DOHH2 (cell line): Measurements from ENCODE around the gene PHC2.

Source experiments
- H3F3A ChIP-seq: fragments of 200-600 bp; sonication (generic), shearing (Covaris generic); 2 replicates; pipeline ENCODE4 v1.6.0; 2016; ENCODE audit warnings: antibody characterized with exemption, mild to moderate bottlenecking; ENCODE audit not compliant: control insufficient read depth, insufficient read depth
- H3K27ac ChIP-seq: fragments of 200-600 bp; sonication (generic); 2 replicates; pipeline ENCODE4 v1.5.1; 2014; ENCODE audit warnings: low read depth, mild to moderate bottlenecking, low read length, moderate library complexity
- H3K27me3 ChIP-seq: fragments of 200-600 bp; sonication (generic); 2 replicates; pipeline ENCODE4 v1.6.1; 2014; ENCODE audit warnings: mild to moderate bottlenecking, low read length, mixed read lengths; ENCODE audit not compliant: control insufficient read depth
- H3K36me3 ChIP-seq: fragments of 200-600 bp; sonication (generic); 2 replicates; pipeline ENCODE4 v1.6.1; 2014; ENCODE audit warnings: mild to moderate bottlenecking, low read length, moderate library complexity, mixed read lengths; ENCODE audit not compliant: control insufficient read depth
- H3K4me1 ChIP-seq: fragments of 200-600 bp; sonication (generic); 2 replicates; pipeline ENCODE4 v1.6.1; 2014; ENCODE audit warnings: mild to moderate bottlenecking, low read length, mixed read lengths; ENCODE audit not compliant: control insufficient read depth
- H3K4me2 ChIP-seq: fragments of 200-600 bp; sonication (generic); 2 replicates; pipeline ENCODE4 v1.6.0; 2014; ENCODE audit warnings: mild to moderate bottlenecking, low read length, moderate library complexity
- H3K4me3 ChIP-seq: fragments of 200-600 bp; sonication (generic); 2 replicates; pipeline ENCODE4 v1.5.1; 2014; ENCODE audit warnings: mild to moderate bottlenecking, low read length, mixed read lengths
- H3K79me2 ChIP-seq: fragments of 200-600 bp; sonication (generic); 2 replicates; pipeline ENCODE4 v1.6.1; 2014; ENCODE audit warnings: mild to moderate bottlenecking, low read length, mixed read lengths; ENCODE audit not compliant: control insufficient read depth
- H3K9me2 ChIP-seq: fragments of 200-600 bp; sonication (generic); replicated peaks from 2 replicates; pipeline ENCODE4 v1.6.1; 2014; ENCODE audit warnings: mild to moderate bottlenecking, low read length, mixed read lengths; ENCODE audit not compliant: control insufficient read depth
- H3K9me3 ChIP-seq: fragments of 200-600 bp; sonication (generic); 2 replicates; pipeline ENCODE4 v1.6.1; 2014; ENCODE audit warnings: antibody characterized with exemption, low read length, mixed read lengths; ENCODE audit not compliant: control insufficient read depth, insufficient read depth
- H4K20me1 ChIP-seq: fragments of 200-600 bp; sonication (generic); 2 replicates; pipeline ENCODE4 v1.6.0; 2014; ENCODE audit warnings: low read depth, mild to moderate bottlenecking, antibody characterized with exemption, low read length, moderate library complexity; ENCODE audit not compliant: control insufficient read depth, insufficient read depth
- CTCF ChIP-seq: fragments of 200-600 bp; sonication (generic); IDR thresholded peaks from one replicate; pipeline ENCODE4 v1.5.1; 2014; ENCODE audit warnings: antibody characterized with exemption, mild to moderate bottlenecking, low read depth, low read length; ENCODE audit not compliant: poor library complexity, severe bottlenecking
- EZH2phosphoT487 ChIP-seq: fragments of 200-600 bp; sonication (generic); IDR thresholded peaks from 2 replicates; pipeline ENCODE4 v1.6.1; 2017; ENCODE audit warnings: borderline replicate concordance, mild to moderate bottlenecking, antibody characterized with exemption, low read length, moderate library complexity, mixed read lengths

PHC2 gene

GRCh38 chr1:33441088-33441745, 10.3 kb upstream of the PHC2 start:
- H3F3A ChIP-seq, result no peaks in the 10 kb centered on the region
- peaks cover 26% of the 10 kb centered on the region for H3K27me3 ChIP-seq
- H3K36me3 ChIP-seq, result no peaks in the 10 kb centered on the region
- H4K20me1 ChIP-seq, result no peaks in the 10 kb centered on the region
- H3K9me3 ChIP-seq, result no peaks in the 10 kb centered on the region
- no peaks in the 10 kb centered on the region for H3K9me2 ChIP-seq
- no peaks in the 10 kb centered on the region for H3K79me2 ChIP-seq
- H3K27ac ChIP-seq, result no peak overlapping the region
- no peak for TF ChIP-seq CTCF
- TF ChIP-seq EZH2phosphoT487, result no peak
- H3K4me1 ChIP-seq, result no peaks in the 10 kb centered on the region
- no peak overlapping the region for H3K4me2 ChIP-seq
- H3K4me3 ChIP-seq, result no peak overlapping the region

- Histone ChIP-seq H3K36me3 (no peaks in the 10 kb centered on the region), H3K9me3 (no peaks in the 10 kb centered on the region)
Measured at GRCh38 chr1:33439662-33440061, 8.8 kb upstream of the PHC2 start.

GRCh38 chr1:33438364-33439160, 7.7 kb upstream of the PHC2 start:
- H3K36me3 ChIP-seq, result no peaks in the 10 kb centered on the region
- H3K4me3 ChIP-seq, result no peak overlapping the region
- H3K9me2 ChIP-seq, result no peaks in the 10 kb centered on the region
- H3K4me2 ChIP-seq, result no peak overlapping the region
- H4K20me1 ChIP-seq, result no peaks in the 10 kb centered on the region
- H3K4me1 ChIP-seq, result no peaks in the 10 kb centered on the region
- H3K79me2 ChIP-seq, result no peaks in the 10 kb centered on the region
- TF ChIP-seq EZH2phosphoT487 (no peak), CTCF (no peak)
- H3K27ac ChIP-seq, result no peak overlapping the region
- H3K27me3 ChIP-seq, result peaks cover 31% of the 10 kb centered on the region
- H3F3A ChIP-seq, result no peaks in the 10 kb centered on the region
- H3K9me3 ChIP-seq, result no peaks in the 10 kb centered on the region

More at GRCh38 chr1:33439662-33440061, 8.8 kb upstream of the PHC2 start:
- H3K9me2 ChIP-seq, result no peaks in the 10 kb centered on the region
- H3K27ac ChIP-seq, result no peak overlapping the region
- H4K20me1 ChIP-seq, result no peaks in the 10 kb centered on the region
- H3K4me2 ChIP-seq, result no peak overlapping the region
- H3K4me1 ChIP-seq, result no peaks in the 10 kb centered on the region
- TF ChIP-seq CTCF (no peak), EZH2phosphoT487 (no peak)
- H3K27me3 ChIP-seq, result peaks cover 29% of the 10 kb centered on the region
- no peaks in the 10 kb centered on the region for H3K79me2 ChIP-seq
- H3F3A ChIP-seq, result no peaks in the 10 kb centered on the region
- no peak overlapping the region for H3K4me3 ChIP-seq
